AG08395 (cell line): ENCODE results near the gene TAF5L.
"Not testable (repeated sequence)": the region's sequence is repeated elsewhere in the genome, so short reads cannot be mapped to it uniquely, and the experiment has no call there.

Experiments
- DNase-seq: peaks from one replicate; pipeline ENCODE4 v3.0.0; 2012; ENCODE audit warnings: mixed read lengths, low spot score

TAF5L gene

DNA sequence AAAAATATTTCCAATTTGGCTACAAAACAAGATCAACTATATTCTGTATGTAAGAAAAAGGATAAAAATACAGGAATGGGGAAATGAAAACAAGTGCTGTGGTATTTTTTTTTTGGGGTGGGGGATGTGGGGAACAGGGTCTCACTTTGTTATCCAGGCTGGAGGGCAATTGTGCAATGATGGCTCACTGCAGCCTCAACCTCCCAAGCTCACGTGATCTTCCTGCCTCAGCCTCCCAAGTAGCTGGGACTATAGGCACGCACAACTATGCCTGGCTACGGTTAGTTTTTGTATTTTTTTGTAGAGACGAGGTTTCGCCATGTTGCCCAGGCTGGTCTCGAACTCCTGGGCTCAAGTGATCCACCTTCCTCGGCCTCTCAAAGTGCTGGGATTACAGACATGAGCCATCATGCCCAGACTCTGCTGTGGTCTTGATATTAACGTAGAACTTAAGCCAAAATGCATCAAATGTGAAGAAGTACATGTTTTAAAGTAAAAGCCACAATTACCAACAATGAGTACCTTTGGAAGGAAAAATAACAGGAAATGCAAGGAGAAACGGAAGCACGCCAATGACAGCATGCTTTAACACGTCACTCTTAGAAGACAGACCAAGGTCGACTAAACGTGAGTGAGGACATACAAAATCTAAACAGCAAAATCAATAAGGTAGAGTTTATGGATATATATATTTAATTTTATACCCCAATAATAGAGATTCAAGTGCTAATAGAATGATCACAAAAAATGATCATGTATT, 58.6 kb downstream of the TAF5L start:
- no peak for DNase-seq

DNA sequence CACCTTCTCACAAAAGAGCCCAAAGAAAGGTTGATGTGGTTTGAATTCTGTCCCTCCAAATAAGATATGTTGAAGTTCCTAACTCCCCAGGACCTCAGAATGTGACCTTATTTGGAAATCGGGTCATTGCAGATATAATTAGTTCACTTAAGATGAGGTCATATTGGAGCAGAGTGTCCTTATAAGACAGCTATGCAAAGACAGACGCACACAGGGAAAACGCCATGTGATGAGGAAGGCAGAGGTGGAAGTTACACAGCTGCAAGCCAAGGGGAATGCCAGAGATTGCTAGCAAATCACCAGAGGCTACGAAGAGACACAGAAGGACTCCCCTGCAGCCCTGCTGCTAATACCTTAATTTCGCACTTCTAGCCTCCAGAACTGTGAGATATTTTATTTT, 62.2 kb downstream of the TAF5L start:
- DNase-seq, result no peak

DNA sequence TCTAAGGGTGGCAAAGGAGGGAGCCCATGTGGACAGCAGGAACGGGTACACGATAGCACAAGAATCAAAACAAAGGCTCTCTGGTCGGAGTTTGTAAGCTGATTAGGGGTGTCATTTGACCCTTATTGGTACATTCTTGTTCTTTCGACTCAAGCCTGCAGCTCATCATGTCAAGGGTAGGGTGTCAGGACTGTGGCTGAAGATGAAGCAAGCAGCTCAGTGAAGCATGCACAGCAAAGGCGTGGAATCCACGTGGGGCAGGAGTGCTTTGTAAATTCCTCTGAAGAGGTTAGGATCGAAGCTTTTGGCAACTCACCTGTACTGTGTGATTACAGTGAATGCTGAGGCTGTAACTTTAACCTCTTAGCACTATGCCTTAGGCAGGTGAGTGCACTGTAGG, 62.7 kb downstream of the TAF5L start:
- no peak for DNase-seq

- no peak for DNase-seq
Measured at GRCh38 chr1:229562686-229563085, 63.2 kb downstream of the TAF5L start.

DNA sequence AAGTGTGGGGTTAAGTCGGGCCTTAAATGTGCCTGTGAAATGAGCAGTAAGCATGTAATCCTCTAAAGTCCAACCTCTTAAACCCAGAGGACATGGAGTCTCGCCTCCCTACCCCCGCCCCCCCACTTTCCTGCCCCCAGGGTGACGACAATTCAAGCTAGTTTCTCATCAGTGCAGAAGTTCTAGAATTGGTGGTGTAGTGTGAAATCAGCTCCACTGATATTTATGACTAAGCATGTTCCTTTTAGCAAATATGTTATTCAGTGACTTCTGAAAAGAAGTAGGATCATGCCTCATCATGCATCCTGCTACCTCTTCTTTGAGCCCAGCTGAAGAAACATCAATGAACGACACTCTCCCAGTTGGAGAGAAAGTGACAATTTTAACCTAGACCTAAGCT, 64.8 kb downstream of the TAF5L start:
- no peak for DNase-seq

GRCh38 chr1:229560124-229560523, 65.8 kb downstream of the TAF5L start:
- not testable (repeated sequence) for DNase-seq

DNA sequence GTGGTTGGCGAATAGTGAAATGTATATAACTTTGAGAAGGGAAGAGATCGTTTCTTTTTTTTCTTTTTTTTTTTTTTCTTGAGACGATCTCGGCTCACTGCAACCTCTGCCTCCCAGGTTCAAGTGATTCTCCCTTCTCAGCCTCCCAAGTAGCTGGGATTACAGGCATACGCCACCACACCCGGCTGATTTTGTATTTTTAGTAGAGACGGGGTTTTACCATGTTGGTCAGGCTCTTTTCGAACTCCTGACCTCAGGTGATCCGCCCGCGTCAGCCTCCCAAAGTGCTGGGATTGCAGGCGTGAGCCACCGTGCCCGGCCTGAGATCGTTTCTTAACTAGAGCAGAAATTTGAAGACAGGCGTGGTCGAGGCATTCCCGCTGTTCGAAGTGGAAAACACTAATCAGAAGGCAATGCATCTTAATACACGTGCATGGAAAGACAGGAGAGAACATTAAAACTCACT, 66.6 kb downstream of the TAF5L start:
- DNase-seq, result not testable (repeated sequence)

GRCh38 chr1:229558460-229559335, 67.2 kb downstream of the TAF5L start, which contains the start of gene ABCB10:
Gene ABCB10 (minus strand): TSS chr1:229558707. CDS start chr1:229558652, 55 bp downstream.
- DNase-seq, result peak; percentile 99

- peak; percentile 40 for DNase-seq
Measured at GRCh38 chr1:229557913-229558414, 68.0 kb downstream of the TAF5L start.

- peak; percentile 33 for DNase-seq
Measured at GRCh38 chr1:229557200-229557850, 68.6 kb downstream of the TAF5L start.

DNA sequence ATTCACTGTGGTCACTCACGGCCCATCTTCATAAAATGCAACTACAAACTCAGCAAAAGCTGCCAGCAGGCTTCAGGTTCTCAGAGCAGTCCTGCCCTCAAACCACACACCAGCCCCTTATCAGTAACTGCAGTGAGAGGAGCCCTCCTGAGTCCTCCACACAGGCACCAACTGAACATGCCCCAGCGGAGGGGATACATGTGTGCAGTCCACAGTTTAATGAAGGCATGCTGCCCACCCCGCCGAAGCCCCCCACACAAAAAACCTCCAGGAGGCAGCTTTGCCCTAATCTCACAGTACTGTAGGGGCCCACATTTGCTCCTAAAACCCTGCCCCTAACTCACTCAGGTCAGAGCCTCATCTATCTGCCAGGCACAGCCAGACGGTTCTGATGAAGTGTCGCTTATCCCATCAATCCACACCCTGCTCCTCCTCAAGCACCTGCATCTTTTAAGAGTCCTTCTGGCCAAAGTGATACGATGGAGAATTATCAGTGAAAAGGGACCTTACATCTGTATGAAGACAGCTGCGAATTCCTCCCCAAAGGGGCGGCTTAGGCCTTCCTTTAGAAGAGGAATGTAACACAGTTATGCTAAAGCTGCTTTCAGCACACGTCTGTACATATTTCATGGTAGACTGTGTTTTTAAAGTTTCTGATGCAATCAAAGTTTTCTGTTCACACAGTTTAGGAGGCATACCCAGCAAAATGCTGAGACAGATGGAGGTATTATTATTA, 70.9 kb downstream of the TAF5L start:
- no peak for DNase-seq

GRCh38 chr1:229553621-229554130, 72.2 kb downstream of the TAF5L start:
- DNase-seq, result no peak

- DNase-seq, result no peak
Measured at GRCh38 chr1:229552732-229553131, 73.2 kb downstream of the TAF5L start.

- DNase-seq, result no peak
Measured at GRCh38 chr1:229550812-229551567, 74.9 kb downstream of the TAF5L start.

GRCh38 chr1:229547542-229547941, 78.4 kb downstream of the TAF5L start:
- DNase-seq, result no peak

GRCh38 chr1:229544587-229544986, 81.3 kb downstream of the TAF5L start:
- no peak for DNase-seq
